Measurements from ENCODE around the gene EMILIN1.

The EMILIN1 gene

DNA sequence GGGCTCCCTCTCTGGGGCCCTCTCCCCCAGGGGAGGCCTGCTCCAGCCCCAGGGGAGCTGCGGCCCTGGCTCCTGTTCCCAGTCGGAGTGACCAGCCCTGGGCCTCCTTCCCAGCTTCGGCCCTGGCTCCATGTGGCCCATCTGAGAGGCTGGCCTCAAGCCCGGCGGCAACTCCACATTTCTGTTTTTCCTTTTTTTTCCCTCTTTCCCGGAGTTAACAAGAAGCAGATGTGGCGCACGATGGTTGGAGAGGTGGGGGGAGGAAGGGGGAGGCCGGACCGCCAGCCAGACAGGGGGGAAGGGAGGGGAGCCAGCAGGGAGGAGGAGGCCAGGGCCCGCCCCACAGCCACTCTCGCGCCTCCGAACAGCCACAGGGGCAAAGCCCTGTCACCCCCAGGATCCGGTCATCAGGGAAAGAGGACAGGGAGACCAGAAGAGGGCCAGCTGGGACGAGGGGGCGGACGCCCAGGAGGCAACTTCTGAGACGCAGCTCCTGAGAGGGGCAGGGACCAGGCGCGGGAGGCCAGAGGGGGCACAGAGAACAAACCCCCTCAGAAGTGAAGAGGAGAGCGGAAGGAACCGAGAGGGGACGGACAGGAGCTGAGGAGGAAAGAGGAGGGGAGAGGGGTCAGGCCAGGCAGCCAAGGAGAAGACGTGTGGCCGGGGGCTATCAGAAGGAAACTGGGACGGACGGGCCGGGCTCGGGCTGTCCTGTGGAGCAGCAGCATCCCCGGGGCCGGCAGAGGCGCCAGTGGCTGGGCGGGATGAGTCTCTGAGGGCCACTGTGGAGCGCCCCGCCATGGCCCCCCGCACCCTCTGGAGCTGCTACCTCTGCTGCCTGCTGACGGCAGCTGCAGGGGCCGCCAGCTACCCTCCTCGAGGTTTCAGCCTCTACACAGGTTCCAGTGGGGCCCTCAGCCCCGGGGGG lies at the start of gene EMILIN1:
Gene EMILIN1 (plus strand): TSS at position 349 of the 928 bp plus-strand sequence. CDS start 451 bp downstream, at position 800.
- no peak for DNase-seq (ENCODE audit: low spot score)

DNA sequence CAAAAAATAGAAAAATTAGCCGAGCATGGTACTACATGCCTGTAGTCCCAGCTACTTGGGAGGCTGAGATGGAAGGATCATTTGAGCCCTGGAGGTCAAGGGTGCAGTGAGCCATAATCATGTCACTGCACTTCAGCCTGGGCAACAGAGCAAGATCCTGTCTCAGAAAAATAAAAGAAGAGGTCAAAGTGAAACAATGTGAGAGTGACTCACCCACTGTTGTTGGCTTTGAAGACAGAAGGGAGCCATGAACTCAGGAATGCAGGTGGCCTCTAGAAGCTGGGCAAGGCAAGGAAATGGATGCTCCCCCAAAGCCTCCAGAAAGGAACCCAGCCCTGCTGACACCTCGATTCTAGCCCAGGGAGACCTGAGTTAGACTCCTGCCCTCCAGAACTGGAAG lies 49.4 kb upstream of the EMILIN1 start:
- no peak for DNase-seq (ENCODE audit: low spot score)

DNA sequence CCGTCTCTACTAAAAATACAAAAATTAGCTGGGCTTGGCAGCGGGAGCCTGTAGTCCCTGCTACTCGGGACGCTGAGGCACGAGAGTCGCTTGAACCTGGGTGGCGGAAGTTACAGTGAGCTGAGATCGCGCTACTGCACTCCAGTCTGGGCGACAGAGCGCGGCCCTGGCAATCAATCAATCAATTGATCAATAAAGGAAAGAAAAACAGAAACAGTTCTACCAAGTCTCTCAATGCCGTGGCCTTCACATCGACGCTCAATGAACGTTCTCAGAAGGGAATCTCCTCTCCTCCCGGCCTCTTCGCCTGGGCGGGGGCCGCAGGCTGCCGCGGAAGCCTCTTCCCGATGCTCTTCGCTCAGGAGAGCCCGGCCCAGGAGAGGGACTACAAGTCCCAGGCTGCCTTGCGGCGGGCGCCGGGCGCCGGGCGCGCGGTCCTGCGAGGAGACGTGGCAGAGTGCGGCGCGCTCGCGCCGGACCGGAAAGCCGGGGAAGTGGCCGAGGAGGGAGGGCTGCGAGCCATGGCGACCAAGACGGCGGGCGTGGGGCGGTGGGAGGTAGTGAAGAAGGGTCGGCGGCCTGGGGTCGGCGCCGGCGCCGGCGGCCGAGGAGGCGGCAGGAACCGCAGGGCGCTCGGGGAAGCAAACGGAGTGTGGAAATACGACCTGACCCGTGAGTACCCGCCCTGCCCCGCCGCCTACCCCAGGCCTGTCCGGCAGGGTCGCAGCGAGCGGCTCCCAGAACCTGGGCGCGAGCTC lies 45.7 kb upstream of the EMILIN1 start, which contains the start of gene TMEM214:
Gene TMEM214 (plus strand): TSS at position 471 of the 758 bp plus-strand sequence. CDS start 51 bp downstream, at position 522.
- peak; percentile 88 for DNase-seq (ENCODE audit: low spot score)

DNA sequence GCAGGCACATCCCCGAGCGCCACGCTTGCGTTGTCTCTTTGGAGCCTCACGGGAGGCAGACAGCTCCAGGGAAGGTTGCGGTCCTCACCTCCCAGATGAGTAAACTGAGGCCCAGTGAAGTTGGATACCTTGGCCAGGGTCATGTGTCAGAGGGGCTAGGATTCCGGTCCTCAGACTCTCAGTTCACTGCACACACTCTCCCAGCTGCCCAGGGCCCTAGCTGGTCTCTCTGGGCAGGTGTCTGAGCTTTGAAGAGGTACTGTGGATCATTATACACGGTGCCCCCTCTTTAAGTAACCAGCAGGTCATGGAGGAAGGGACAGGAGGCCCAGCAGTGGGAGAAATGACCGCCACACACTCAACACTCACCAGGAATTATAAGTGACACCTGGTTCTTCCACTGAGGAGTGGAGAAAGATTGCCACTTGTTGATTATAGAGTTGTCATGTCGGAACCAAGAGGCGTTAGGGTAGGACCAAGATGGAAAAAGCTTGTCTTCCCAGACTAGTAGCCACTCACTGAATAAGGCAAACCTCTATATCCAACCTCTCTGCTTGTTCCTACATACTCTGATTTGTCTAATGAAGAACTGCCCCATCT lies 45.1 kb upstream of the EMILIN1 start:
- no peak for DNase-seq (ENCODE audit: low spot score)

DNA sequence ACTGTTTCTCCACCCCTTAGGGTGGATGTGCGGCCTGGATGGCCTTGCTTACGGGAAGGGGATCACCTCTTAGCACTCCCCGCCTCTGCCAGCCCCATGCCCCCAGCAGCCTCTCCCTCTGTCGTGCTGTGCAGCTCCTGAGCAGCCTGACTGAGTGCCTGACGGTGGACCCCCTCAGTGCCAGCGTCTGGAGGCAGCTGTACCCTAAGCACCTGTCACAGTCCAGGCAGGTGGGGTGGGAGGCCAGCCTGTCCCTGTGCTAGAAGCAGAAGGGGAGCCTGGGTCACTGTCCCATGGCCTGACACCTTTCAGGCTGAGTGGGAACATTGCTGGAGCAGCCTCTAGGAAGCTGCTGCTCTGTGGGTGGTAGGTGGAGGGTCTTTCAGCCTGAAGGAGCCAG lies 40.4 kb upstream of the EMILIN1 start:
- no peak for DNase-seq (ENCODE audit: low spot score)

DNA sequence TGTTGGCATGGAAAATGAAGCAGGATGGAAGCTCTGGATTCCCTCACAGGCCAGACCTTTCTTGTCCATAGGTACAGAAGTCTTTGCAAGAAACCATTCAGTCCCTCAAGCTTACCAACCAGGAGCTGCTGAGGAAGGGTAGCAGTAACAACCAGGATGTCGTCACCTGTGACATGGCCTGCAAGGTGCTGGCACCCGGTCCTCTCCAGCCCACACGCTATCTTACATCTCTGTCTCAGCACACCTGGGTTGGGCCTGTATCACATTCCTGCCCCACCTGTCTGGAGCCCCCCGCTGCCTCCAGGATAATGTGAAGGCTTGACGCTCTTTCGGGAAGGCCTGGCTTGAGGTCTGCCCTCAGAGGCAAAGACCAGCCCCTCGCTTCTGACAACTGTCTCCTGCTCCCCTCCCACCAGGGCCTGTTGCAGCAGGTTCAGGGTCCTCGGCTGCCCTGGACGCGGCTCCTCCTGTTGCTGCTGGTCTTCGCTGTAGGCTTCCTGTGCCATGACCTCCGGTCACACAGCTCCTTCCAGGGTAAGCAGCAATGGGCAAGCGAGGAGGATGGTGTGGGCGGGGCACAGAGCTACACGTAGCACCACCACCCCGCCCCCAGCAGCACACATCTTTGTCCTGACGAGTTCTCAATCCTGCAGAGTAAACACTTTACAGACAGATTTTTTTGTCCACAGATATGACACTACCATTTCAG lies 39.6 kb upstream of the EMILIN1 start:
- DNase-seq (ENCODE audit: low spot score) = no peak

DNA sequence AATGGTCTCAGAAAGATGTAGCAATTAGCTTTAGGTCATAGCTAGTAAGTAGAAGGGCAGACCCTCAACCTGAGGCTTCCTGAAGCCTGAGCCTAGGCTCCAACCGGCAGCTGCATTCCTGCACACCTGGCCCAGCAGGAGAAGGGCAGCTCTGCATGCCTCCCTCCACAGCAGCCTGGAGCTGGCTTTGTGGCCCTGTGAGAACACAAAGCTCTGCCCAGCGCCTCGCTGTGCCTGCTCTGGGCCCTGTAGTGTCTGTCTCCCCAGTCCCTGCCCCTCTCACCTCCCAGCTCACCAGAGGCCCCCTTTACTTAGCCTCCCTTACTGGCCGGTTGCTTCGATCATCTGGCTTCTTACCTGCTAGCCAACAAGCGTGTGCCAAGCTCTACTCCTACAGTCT lies 39.0 kb upstream of the EMILIN1 start:
- DNase-seq (ENCODE audit: low spot score) = no peak

DNA sequence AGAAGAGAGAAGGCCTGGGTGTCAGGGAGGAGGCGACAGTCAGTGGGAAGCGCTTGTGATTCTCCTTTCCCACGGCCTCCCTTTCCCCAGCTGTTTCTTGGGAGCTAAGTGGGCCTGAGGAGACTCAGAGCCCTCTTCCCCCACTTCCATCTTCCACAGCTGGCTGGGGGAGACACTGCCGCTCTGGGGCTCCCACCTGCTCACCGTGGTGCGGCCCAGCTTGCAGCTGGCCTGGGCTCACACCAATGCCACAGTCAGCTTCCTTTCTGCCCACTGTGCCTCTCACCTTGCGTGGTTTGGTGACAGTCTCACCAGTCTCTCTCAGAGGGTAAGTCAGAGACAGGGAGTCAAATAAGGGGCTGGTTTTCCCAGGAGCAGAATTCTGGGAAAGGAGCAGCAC lies 38.5 kb upstream of the EMILIN1 start:
- DNase-seq (ENCODE audit: low spot score) = no peak

DNA sequence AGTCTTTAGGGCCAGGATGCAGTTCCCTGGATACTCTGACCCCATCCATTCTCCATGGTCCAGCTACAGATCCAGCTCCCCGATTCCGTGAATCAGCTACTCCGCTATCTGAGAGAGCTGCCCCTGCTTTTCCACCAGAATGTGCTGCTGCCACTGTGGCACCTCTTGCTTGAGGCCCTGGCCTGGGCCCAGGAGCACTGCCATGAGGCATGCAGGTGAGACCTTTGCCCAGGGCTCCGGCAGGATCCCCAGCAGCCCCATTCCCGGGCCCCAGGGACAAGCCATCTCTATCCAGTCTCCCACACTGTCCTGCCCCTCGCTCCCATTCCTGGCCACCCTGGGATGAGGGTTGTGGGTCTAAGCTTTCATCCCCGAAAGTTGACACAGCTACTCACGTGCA lies 38.1 kb upstream of the EMILIN1 start:
- DNase-seq (ENCODE audit: low spot score) = no peak

DNA sequence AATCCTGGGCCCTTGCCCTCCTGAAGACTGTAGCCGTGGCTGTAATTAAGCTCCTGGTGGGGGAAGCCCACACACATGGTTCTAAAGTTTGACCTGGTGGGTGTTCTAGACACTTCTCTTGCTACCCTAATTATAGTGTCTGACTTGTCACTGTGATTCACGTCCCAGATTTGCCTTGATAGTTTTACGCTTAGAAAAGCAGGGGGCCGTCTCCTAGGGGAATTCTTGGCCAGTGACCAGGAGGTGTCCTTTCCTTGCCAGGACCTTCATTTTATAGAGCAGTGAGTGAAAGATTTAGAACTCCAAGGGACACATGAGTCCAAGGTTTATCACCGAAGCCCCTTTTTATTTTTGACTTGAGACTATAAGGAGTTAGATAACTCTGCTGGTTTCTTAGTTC lies 36.7 kb upstream of the EMILIN1 start:
- no peak for DNase-seq (ENCODE audit: low spot score)

DNA sequence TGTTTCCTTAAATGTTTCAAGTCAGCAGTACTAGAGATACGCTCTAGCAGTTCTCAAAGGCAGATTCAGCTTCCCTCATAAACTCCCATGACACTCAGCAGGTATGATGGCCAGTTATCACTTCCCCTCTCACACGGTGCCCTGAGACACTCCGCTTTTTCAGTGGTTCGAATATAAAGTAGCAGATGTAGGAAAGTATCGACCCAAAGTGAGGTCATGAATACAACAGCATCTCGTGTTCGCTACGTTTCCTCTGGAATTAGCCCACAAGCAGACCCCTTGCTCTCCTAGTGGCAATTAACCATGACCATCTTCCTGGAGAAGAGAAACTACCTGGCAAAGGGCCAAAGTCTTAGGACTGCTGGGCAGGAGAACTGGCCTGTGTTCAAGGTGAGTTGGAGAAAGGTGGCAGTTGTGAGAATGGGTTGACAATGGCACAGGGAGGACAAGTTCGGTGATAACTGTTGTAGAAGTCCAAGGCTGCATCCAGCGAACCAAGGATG lies 36.2 kb upstream of the EMILIN1 start:
- no peak for DNase-seq (ENCODE audit: low spot score)

DNA sequence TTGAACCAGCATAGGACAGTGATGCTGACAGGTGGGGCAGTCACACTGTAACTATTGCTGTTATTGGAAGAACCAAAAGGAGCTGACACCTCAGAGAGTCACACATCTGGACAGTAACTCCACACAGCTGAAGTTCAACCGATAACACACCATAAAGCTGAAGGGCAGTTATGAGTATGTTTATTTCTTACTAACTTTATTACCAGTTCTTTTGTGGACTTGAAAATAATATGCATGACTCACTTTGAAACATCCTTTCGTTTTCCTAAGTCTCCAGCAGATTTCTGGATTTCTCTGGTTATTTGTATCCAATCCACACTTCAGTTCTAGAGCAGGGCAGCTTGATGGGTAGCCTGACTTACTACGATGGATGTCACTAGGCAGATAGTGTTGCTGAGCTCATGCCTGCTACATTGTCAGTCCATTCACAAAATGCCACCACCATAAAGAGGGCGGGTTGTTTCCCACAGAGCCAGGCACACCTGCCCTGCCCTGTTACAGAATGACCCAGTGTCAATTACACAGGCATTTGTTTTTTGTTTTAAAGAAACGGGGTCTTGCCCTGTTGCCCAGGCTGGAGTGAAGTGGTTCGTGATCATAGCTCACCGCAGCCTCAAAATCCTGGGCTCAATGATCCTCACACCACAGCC lies 35.3 kb upstream of the EMILIN1 start:
- DNase-seq (ENCODE audit: low spot score) = no peak

DNA sequence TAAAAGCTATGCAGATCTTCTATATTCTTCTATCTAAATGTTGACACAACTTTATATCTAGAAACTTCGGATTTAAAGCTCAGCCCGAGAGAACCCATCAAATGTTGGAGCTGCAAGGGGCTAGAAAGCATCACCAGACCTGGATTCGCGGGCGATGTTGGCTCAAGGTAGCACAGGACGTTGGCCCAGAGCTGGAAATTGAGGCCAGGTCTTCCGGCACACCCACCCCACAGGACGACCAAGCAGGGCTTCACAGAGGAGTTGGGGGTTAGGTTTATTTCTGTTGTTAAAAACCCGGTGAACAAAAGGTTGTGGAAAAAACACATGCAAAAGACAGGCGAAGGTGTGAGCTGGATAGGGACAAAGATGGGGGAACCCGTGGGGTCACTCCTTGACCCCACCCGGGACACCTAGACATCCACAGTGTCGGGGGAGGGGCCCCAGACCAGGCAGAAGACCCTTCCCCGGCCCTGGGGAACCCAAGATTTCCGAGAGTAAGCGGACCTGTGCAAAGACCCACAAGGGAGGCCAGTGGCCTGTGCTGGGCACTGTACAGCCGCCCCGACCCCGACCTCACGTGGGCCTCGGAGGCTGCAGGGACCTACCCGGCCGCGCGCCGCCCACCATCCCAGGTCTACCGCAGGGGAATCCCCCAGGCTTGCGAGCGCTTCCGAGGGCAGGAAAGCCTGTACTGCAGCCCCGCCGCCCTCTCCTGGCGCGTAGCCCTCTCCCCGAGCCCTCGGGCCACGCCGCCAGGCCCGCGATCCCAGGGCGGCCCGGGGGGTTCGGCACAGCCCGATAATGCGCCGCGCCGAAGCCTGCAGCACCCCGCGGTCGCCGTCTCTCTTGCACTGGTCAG lies 28.8 kb upstream of the EMILIN1 start:
- DNase-seq (ENCODE audit: low spot score) = no peak

DNA sequence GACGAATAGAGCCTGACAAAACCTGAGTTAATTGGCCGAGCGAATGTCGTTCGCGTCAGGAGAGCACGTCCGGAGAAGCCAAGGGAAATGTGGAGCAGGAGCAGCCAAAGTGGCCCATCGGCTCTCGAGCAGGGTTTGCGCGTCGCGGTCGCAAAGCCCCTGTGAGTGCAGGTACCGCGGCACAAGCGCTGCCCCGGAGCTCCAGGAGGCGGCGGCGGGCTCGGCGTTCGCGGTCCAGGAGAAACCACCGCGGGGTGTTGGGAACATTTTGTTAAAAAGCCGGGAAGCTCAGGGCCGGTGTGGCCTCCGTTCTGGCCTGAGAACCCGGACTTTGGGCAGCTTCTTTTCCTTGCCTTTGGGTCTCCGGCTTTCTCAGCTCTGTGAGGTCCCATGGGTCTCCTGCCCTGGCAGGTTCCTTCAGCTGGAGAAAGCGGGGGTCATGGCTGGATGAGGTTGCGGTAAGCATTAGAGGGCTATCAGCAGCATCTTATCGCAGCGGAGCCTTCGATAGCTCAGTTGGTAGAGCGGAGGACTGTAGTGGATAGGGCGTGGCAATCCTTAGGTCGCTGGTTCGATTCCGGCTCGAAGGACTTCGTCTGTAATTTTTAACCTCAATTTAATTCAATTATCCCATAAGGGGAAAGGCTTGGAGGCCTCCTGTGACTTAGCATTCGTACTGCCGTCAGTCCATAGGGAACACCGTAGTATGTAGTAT lies 28.0 kb upstream of the EMILIN1 start:
- peak; percentile 86 for DNase-seq (ENCODE audit: low spot score)

DNA sequence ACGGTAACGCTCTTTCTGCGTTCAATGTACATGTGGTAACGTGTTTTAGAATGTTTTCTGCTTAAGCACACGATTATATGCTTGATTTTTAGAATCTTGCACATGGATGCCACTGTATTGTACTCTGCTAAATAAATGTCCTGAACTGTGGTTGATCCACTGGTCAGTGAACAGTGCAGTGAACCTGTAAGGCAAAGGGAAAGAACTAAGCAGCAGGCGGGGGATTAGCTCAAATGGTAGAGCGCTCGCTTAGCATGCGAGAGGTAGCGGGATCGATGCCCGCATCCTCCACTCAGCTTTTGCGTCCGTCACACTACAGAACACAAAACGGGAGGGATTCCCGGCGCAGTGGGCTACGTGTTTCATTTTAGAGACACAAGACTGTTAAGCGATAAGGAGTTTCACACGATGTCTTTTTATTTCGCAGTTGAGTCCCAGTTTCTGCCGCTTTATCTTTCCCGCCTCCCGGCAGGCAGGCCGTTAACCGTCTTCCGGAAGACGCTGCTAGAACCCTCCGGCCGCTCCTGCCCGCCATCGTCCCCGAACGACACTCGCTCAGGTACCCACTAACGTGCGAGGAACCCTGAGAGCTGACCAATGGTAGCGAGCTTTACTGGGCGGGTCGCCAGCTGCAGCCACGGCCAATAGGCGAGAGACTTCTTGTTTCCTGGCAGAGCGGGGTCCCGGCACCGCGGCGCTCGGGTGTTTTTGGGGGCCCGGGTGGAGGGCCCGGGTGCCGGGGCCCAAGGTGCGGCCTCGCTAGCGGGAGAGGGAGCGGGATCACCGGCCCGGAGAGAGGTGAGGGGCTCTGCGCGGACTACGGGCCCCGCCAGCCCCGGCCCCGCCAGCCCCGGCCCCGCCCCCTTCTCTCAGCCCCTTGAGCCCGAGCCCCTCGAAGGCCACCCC lies 27.2 kb upstream of the EMILIN1 start, which contains the start of gene AGBL5:
Gene AGBL5 (plus strand): TSS at position 673 of the 906 bp plus-strand sequence. CDS start 1,291 bp downstream, outside the sequence.
- DNase-seq (ENCODE audit: low spot score) = peak; percentile 94

DNA sequence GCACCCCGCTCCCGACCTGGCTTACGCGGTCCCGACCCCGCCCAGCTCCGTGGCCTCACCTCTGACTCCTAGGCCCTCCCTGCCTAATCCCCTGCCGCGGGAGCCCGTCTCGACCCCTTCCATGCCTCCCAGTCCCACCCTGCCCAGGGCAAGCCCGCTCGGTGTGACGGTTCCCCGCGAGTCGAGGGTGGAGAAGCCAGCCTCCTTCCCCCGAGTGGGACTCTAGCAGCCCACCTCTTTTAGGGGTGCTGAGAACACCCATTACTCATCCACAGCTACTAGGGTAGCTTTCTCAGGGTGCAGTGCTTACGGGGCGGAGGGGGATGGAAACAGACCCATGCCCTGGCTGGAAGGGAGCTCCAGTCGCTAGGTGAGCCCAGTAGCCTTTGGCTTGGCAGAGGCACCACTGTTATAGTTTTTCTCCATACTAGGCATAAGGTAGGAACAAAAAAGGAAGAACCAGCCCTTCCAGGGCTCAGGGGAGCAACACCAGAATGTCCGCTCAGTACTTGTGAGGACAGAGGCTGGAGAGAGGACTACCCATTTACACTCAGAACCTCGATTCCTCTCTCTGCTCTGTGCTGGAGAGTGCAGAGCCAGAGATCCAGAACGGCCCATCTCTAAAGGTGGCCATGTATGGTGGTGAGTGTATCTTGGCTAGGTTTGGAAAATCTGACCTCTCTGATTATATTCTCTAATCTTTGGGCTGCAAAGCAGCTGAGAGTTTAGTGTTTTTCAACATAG lies 26.3 kb upstream of the EMILIN1 start:
- DNase-seq (ENCODE audit: low spot score) = no peak

DNA sequence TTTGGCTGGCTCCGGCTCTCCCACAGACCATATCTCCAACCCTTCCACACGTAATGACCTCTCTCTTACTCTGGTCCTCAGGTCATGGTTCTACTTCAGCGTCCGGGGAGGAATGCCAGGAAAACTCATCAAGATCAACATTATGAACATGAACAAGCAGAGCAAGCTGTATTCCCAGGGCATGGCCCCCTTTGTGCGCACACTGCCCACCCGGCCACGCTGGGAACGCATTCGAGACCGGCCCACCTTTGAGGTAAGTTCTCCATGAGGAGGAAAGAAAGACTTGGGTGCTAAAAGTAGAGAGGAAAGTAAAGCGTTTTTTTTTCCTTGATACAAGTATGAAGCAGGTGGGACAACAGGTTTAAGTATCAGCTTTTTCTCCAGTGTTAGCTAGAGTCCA lies 25.1 kb upstream of the EMILIN1 start:
- no peak for DNase-seq (ENCODE audit: low spot score)

DNA sequence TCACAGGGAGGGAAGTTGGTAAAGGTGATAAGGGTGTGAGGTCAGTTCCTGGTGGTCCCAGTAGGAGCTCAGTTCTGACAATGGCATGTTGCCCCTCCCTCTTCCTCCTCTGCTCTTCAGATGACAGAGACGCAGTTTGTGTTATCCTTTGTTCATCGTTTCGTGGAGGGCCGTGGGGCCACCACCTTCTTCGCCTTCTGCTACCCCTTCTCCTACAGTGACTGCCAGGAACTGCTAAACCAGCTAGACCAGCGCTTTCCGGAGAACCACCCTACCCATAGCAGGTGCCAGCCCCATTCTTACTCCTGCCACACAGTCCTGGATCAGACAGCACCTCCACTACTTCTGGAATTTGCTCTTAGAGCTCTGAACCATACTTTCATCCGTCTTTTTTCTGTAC lies 24.6 kb upstream of the EMILIN1 start:
- no peak for DNase-seq (ENCODE audit: low spot score)
